Activated T-cell treated with anti-CD3 and anti-CD28 coated beads, Interleukin-2, amount 50 U/mL, for 72 hours (primary cell): ENCODE measurements around the gene PCBP3. TPM values are rescaled to one million over a fixed set of nuclear protein-coding genes. Genes with fewer than 3 reads are reported as not detected.
"Not testable (repeated sequence)": the region's sequence is repeated elsewhere in the genome, so short reads cannot be mapped to it uniquely, and the experiment has no call there.

Source experiments
- ATAC-seq, 2 donors: fragments of 150-1000 bp; cut with Tn5 transposase; replicated peaks in 1 of 2; 2 replicates each; pipeline ENCODE4 v1.10.0; 2021; ENCODE audit warnings: moderate library complexity in 2 of 2, mild to moderate bottlenecking in 1 of 2
- DNase-seq, 2 donors: peaks; one replicate each; pipeline ENCODE4 v3.0.0; 2021 to 2022; ENCODE audit warnings: mixed read lengths in 1 of 2
- H3K27ac Mint-ChIP-seq: one replicate; pipeline ENCODE4 v1.8.0; 2022; ENCODE audit warnings: mild to moderate bottlenecking, moderate library complexity, mixed read lengths
- H3K27me3 Mint-ChIP-seq: one replicate; pipeline ENCODE4 v1.8.0; 2022; ENCODE audit warnings: low read depth, mixed read lengths
- H3K36me3 Mint-ChIP-seq, 2 donors: one replicate each; pipeline ENCODE4 v1.8.0; 2022; ENCODE audit warnings: mixed read lengths in 2 of 2, mild to moderate bottlenecking in 1 of 2; ENCODE audit not compliant: insufficient read depth in 2 of 2
- H3K4me1 Mint-ChIP-seq: one replicate; pipeline ENCODE4 v1.8.0; 2022; ENCODE audit warnings: low read depth, mixed read lengths
- H3K4me3 Mint-ChIP-seq, 2 donors: one replicate each; pipeline ENCODE4 v1.8.0; 2022; ENCODE audit warnings: mild to moderate bottlenecking in 2 of 2, mixed read lengths in 2 of 2, moderate library complexity in 2 of 2
- H3K9me3 Mint-ChIP-seq, 2 donors: one replicate each; pipeline ENCODE4 v1.8.0; 2022; ENCODE audit warnings: mixed read lengths in 2 of 2
- total RNA-seq, 2 donors: library from RNA; stranded (reverse); gene quantifications; one replicate each; pipeline ENCODE4 v1.2.3, GENCODE V29; 2022

Gene PCBP3
- total RNA-seq, 2 donors from 2014 or later: 20.2 to 24.1 TPM

GRCh38 chr21:45618846-45619485 is 24.6 kb upstream of the PCBP3 start:
- ATAC-seq (no peak), DNase-seq (no peak)
- H3K4me1 Mint-ChIP-seq: peaks cover 32% of the 10 kb centered on the region
- H3K36me3 Mint-ChIP-seq: peaks cover 0 to 2% of the 10 kb centered on the region in 2 donors
- H3K27ac Mint-ChIP-seq: no peak overlapping the region
- H3K4me3 Mint-ChIP-seq: no peak overlapping the region
- peaks cover 0 to 3% of the 10 kb centered on the region in 2 donors for H3K9me3 Mint-ChIP-seq
- peaks cover 4% of the 10 kb centered on the region for H3K27me3 Mint-ChIP-seq

DNA sequence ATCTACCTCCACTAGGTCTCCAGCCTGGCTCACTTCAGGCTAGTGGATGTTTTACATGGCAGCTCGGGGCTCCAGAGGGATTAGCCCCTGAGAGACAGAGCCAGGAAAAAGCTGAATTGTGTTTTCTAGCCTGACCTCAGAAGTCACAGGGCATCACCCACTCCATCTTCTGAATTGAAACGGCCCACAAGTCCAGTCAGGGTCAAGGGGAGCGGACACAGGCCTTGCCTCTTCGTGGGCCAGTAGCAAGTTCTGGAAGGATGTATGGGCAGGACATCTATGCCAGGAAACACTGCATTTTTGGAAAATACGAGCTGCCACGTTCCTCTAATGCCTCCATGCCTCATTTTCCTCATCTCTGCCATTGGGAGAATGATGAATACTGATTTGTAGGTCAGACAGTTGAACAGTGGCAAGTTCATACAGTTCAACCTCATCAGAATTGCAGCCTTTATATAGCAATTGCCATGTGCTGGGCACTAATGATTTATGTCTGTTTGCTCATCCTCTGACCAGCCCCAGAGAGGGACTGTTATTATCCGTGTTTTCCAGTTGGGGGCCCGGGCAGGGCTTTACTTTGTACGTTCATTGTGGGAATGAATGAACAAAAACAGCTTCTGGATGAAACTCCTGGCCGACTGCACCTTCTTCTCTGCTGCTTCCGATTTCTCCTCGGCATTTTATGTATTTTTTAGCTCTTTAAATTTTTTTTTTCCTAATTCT is 23.2 kb upstream of the PCBP3 start:
- no peak for ATAC-seq
- Mint-ChIP-seq H3K4me3 (no peak overlapping the region), H3K27me3 (peaks cover 4% of the 10 kb centered on the region), H3K4me1 (peaks cover 22% of the 10 kb centered on the region), H3K27ac (no peak overlapping the region), H3K36me3 (peaks cover 0 to 2% of the 10 kb centered on the region in 2 donors), H3K9me3 (peaks cover 0 to 3% of the 10 kb centered on the region in 2 donors)
- no peak for DNase-seq

DNA sequence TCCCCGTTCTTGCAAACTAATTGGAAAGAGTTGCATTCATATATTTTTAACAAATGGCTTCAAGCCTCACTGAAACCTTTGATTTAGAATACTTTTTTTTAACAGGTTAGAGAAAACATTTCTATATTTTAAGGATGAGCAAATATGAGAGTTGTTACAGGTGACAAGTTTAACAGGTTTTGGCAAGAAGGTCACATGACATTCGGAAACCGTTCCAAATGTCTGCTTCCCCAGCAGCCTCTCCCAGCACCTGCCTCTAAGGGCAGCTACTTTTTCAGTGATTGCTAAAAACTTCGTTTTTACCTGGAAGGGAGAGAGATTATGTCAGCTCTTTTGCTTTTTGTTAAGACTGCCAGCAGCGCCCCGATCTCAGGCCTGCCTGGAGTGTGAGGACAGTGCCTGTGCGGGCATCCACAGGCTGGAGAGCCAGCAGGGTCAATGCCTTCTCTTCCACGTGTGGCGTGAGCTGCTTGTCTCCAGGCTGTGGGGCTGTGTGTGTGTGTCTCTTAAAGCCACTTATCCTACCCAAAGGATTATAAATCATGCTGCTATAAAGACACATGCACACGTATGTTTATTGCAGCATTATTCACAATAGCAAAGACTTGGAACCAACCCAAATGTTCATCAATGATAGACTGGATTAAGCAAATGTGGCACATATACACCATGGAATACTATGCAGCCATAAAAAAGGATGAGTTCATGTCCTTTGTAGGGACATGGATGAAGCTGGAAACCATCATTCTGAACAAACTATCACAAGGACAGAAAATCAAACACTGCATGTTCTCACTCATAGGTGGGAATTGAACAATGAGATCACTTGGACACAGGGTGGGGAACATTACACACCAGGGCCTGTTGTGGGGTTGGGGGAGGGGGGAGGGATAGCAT is 21.8 kb upstream of the PCBP3 start:
- not testable (repeated sequence) for H3K36me3 Mint-ChIP-seq, H3K27me3 Mint-ChIP-seq, DNase-seq, H3K4me3 Mint-ChIP-seq, ATAC-seq, H3K9me3 Mint-ChIP-seq, H3K27ac Mint-ChIP-seq, H3K4me1 Mint-ChIP-seq

GRCh38 chr21:45622416-45623097 is 21.0 kb upstream of the PCBP3 start:
- Mint-ChIP-seq H3K9me3 (peaks cover 0 to 3% of the 10 kb centered on the region in 2 donors), H3K36me3 (peaks cover 0 to 2% of the 10 kb centered on the region in 2 donors), H3K4me1 (peaks cover 2% of the 10 kb centered on the region), H3K27ac (no peak overlapping the region), H3K27me3 (peaks cover 2% of the 10 kb centered on the region), H3K4me3 (no peak overlapping the region)
- DNase-seq (no peak), ATAC-seq (no peak)

DNA sequence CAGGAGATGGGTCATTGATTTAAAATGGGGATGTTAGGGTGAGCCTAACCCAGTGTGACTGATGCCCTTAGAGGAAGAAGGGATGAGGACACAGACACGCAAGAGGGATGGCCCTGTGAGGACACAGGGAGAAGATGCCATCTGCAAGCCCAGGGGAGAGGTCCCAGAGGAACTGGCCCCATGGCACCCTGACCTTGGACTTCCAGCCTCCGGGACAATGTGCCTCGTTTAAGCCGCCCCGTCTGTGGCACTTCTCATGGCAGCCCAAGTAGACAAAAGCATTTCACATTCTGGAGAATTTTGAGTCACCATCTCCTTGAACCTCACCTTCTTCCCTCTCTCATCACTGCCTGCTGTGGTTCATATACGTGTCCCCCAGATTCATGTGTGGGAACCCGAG is 20.1 kb upstream of the PCBP3 start:
- no peak for DNase-seq

GRCh38 chr21:45626127-45626526 is 17.4 kb upstream of the PCBP3 start:
- not testable (repeated sequence) for DNase-seq, H3K4me1 Mint-ChIP-seq, H3K9me3 Mint-ChIP-seq, H3K27ac Mint-ChIP-seq, H3K27me3 Mint-ChIP-seq, H3K36me3 Mint-ChIP-seq, H3K4me3 Mint-ChIP-seq, ATAC-seq

More for the DNA sequence above, 20.1 kb upstream of the PCBP3 start:
- ATAC-seq: no peak
- Mint-ChIP-seq H3K4me1 (no peaks in the 10 kb centered on the region), H3K36me3 (peaks cover 0 to 2% of the 10 kb centered on the region in 2 donors), H3K27ac (no peak overlapping the region), H3K4me3 (no peak overlapping the region), H3K9me3 (peaks cover 0 to 3% of the 10 kb centered on the region in 2 donors), H3K27me3 (no peaks in the 10 kb centered on the region)

GRCh38 chr21:45629046-45629981 is 14.2 kb upstream of the PCBP3 start:
- Mint-ChIP-seq H3K4me3 (no peak overlapping the region), H3K27ac (no peak overlapping the region), H3K9me3 (no peaks in the 10 kb centered on the region), H3K27me3 (no peaks in the 10 kb centered on the region), H3K4me1 (peaks cover 5% of the 10 kb centered on the region), H3K36me3 (no peaks in the 10 kb centered on the region)
- ATAC-seq (no peak), DNase-seq (no peak)

- no peak overlapping the region for H3K4me3 Mint-ChIP-seq
- DNase-seq: no peak
- H3K36me3 Mint-ChIP-seq: no peaks in the 10 kb centered on the region
- H3K4me1 Mint-ChIP-seq: peaks cover 5% of the 10 kb centered on the region
- no peak for ATAC-seq
- no peak overlapping the region for H3K27ac Mint-ChIP-seq
- no peaks in the 10 kb centered on the region for H3K9me3 Mint-ChIP-seq
- no peaks in the 10 kb centered on the region for H3K27me3 Mint-ChIP-seq
Observed at GRCh38 chr21:45630066-45630694, 13.3 kb upstream of the PCBP3 start.

DNA sequence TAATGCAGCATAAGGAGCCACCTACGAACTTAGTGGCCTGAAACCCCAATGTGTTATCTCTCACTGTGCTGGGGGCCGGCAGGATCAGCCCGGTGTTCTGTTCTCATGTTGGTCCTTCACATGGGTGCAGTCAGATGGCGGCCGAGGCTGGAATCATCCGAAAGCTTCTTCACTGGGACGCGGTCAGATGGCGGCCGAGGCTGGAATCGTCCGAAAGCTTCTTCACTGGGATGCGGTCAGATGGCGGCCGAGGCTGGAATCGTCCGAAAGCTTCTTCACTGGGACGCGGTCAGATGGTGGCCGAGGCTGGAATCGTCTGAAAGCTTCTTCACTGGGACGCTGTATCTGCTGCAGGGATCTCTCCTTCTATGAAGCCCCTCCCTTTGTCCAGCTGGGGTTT is 12.6 kb upstream of the PCBP3 start:
- Mint-ChIP-seq H3K4me1 (peaks cover 5% of the 10 kb centered on the region), H3K9me3 (no peaks in the 10 kb centered on the region), H3K27ac (no peak overlapping the region), H3K36me3 (no peaks in the 10 kb centered on the region), H3K4me3 (no peak overlapping the region), H3K27me3 (no peaks in the 10 kb centered on the region)
- DNase-seq (no peak), ATAC-seq (no peak)

DNA sequence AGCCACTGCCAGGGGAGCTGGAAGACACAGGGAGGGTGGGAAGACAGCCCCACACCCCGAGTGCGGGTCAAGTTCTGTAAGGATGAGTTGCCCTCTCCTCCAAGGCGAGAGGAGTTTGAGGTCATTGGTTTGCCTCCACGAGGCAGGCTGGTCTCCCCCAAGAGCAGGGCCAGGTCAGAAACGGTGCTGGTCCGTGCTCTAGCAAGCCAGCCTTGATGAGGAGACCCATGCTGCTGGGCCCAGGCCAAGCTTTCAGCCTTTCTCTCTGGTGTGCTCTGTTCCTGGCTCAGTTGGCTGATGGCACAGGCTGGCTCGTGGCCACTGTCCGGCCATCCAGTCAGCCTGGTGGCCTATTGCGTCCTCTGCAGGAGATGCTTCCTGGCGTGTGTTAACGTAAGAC is 12.0 kb upstream of the PCBP3 start:
- Mint-ChIP-seq H3K9me3 (no peaks in the 10 kb centered on the region), H3K36me3 (no peaks in the 10 kb centered on the region), H3K27me3 (no peaks in the 10 kb centered on the region), H3K27ac (no peak overlapping the region), H3K4me3 (no peak overlapping the region), H3K4me1 (peaks cover 5% of the 10 kb centered on the region)
- no peak for ATAC-seq
- DNase-seq: no peak

- Mint-ChIP-seq H3K36me3 (no peaks in the 10 kb centered on the region), H3K27me3 (no peaks in the 10 kb centered on the region), H3K4me3 (no peak overlapping the region), H3K27ac (no peak overlapping the region), H3K9me3 (no peaks in the 10 kb centered on the region), H3K4me1 (peaks cover 5% of the 10 kb centered on the region)
- DNase-seq (no peak), ATAC-seq (peak; percentile 33 to 45)
Observed at GRCh38 chr21:45632160-45632559, 11.4 kb upstream of the PCBP3 start.
